ENCODE data around the gene TDRD12.
"Not testable (repeated sequence)": the region's sequence is repeated elsewhere in the genome, so short reads cannot be mapped to it uniquely, and the experiment has no call there.

TDRD12 gene

GRCh38 chr19:32748948-32749347, 29.4 kb downstream of the TDRD12 start:
- FAIRE-seq: no peak

- no peak for FAIRE-seq
These were observed 29.8 kb downstream of the TDRD12 start for GRCh38 chr19:32749361-32749760.

- FAIRE-seq: no peak
These were observed 31.0 kb downstream of the TDRD12 start for GRCh38 chr19:32750441-32751055.

- FAIRE-seq: no peak
These were observed 31.5 kb downstream of the TDRD12 start for GRCh38 chr19:32751066-32751465.

GRCh38 chr19:32757189-32757588, 37.6 kb downstream of the TDRD12 start:
- no peak for FAIRE-seq

- FAIRE-seq: not testable (repeated sequence)
These were observed 45.8 kb downstream of the TDRD12 start for GRCh38 chr19:32765365-32765764.

GRCh38 chr19:32767951-32768679, 48.5 kb downstream of the TDRD12 start:
- FAIRE-seq: no peak

GRCh38 chr19:32771596-32771995, 52.0 kb downstream of the TDRD12 start:
- FAIRE-seq: no peak

GRCh38 chr19:32773126-32773525, 53.6 kb downstream of the TDRD12 start:
- FAIRE-seq: no peak

GRCh38 chr19:32779082-32779481, 59.5 kb downstream of the TDRD12 start:
- FAIRE-seq: no peak

GRCh38 chr19:32781280-32781679, 61.7 kb downstream of the TDRD12 start:
- FAIRE-seq: no peak

- not testable (repeated sequence) for FAIRE-seq
These were observed 62.5 kb downstream of the TDRD12 start for GRCh38 chr19:32782089-32782488.

GRCh38 chr19:32787161-32787813, 67.7 kb downstream of the TDRD12 start:
- FAIRE-seq: not testable (repeated sequence)

- not testable (repeated sequence) for FAIRE-seq
These were observed 68.3 kb downstream of the TDRD12 start for GRCh38 chr19:32787895-32788294.

- FAIRE-seq: no peak
These were observed 69.9 kb downstream of the TDRD12 start for GRCh38 chr19:32789429-32789828.

GRCh38 chr19:32798201-32798600, 78.6 kb downstream of the TDRD12 start:
- no peak for FAIRE-seq

- no peak for FAIRE-seq
These were observed 80.6 kb downstream of the TDRD12 start for GRCh38 chr19:32800191-32800590.

- no peak for FAIRE-seq
These were observed 81.2 kb downstream of the TDRD12 start for GRCh38 chr19:32800754-32801153.

- FAIRE-seq: no peak
These were observed 83.3 kb downstream of the TDRD12 start for GRCh38 chr19:32802840-32803239.

- FAIRE-seq: no peak
These were observed 88.7 kb downstream of the TDRD12 start for GRCh38 chr19:32808236-32808635.

- FAIRE-seq: no peak
These were observed 89.7 kb downstream of the TDRD12 start for GRCh38 chr19:32809254-32809653.

GRCh38 chr19:32809754-32810153, 90.2 kb downstream of the TDRD12 start:
- FAIRE-seq: no peak

GRCh38 chr19:32810452-32810851, 90.9 kb downstream of the TDRD12 start:
- no peak for FAIRE-seq

- FAIRE-seq: no peak
These were observed 91.6 kb downstream of the TDRD12 start for GRCh38 chr19:32811151-32811550.
